Liver (tissue), 9 donors: ENCODE results near the gene BEST3. TPM values are rescaled to one million over a fixed set of nuclear protein-coding genes. Genes with fewer than 3 reads are reported as not detected.

Source experiments
- DNase-seq: peaks from one replicate; pipeline ENCODE4 v3.0.0-alpha.2; 2017; ENCODE audit warnings: low spot score
- H3K27ac ChIP-seq, 2 donors: one replicate each; pipeline ENCODE4 v1.7.0; 2013; ENCODE audit warnings: inconsistent platforms in 2 of 2, low read length in 2 of 2, control low read depth in 1 of 2, low read depth in 1 of 2, mild to moderate bottlenecking in 1 of 2
- H3K27me3 ChIP-seq, 4 donors: one replicate each; pipeline versions ENCODE4 v1.6.1 to v1.7.0; 2013; ENCODE audit warnings: low read length in 3 of 4, inconsistent platforms in 1 of 4, mild to moderate bottlenecking in 1 of 4, moderate library complexity in 1 of 4; ENCODE audit not compliant: control insufficient read depth in 4 of 4, insufficient read depth in 4 of 4
- H3K36me3 ChIP-seq, 4 donors: one replicate each; pipeline versions ENCODE4 v1.6.1 to v1.7.0; 2013; ENCODE audit warnings: low read length in 3 of 4, mild to moderate bottlenecking in 3 of 4, low read depth in 1 of 4, moderate library complexity in 1 of 4; ENCODE audit not compliant: control insufficient read depth in 4 of 4, insufficient read depth in 3 of 4
- H3K4me1 ChIP-seq, 4 donors: one replicate each; pipeline versions ENCODE4 v1.6.1 to v1.7.0; 2013; ENCODE audit warnings: low read length in 3 of 4, mild to moderate bottlenecking in 3 of 4, moderate library complexity in 1 of 4; ENCODE audit not compliant: control insufficient read depth in 4 of 4, insufficient read depth in 4 of 4
- H3K4me3 ChIP-seq, 3 donors: one replicate each; pipeline versions ENCODE4 v1.6.1 to v1.7.0; 2013; ENCODE audit warnings: low read length in 3 of 3, control low read depth in 1 of 3, low read depth in 1 of 3, mild to moderate bottlenecking in 1 of 3
- H3K9ac ChIP-seq, 2 donors: one replicate each; pipeline ENCODE4 v1.7.0; 2013; ENCODE audit warnings: low read length in 2 of 2, mild to moderate bottlenecking in 2 of 2, moderate library complexity in 2 of 2, control low read depth in 1 of 2, low read depth in 1 of 2
- H3K9me3 ChIP-seq, 4 donors: one replicate each; pipeline versions ENCODE4 v1.6.1 to v1.7.0; 2013; ENCODE audit warnings: low read length in 3 of 4; ENCODE audit not compliant: control insufficient read depth in 4 of 4
- CTCF ChIP-seq: fragments of 150-350 bp; IDR thresholded peaks from 2 replicates; pipeline ENCODE4 v1.5.1; 2017; ENCODE audit warnings: improper control_type of control experiment, low read depth, low read length; ENCODE audit not compliant: missing input control
- EGR1 ChIP-seq, 2 donors: IDR thresholded peaks; 2 replicates each; pipeline ENCODE4 v1.6.1; 2016 to 2018; ENCODE audit warnings: antibody characterized with exemption in 2 of 2, low read depth in 2 of 2
- FOXA1 ChIP-seq: IDR thresholded peaks from 2 replicates; pipeline ENCODE4 v1.6.1; 2016; ENCODE audit warnings: antibody characterized with exemption
- FOXA2 ChIP-seq: IDR thresholded peaks from 2 replicates; pipeline ENCODE4 v1.6.1; 2016; ENCODE audit warnings: antibody characterized with exemption
- GABPA ChIP-seq, 2 donors: IDR thresholded peaks in 1 of 2; conservative IDR thresholded peaks in 1 of 2; 2 replicates each; pipeline ENCODE4 v1.6.1; 2016; ENCODE audit warnings: antibody characterized with exemption in 2 of 2, mild to moderate bottlenecking in 1 of 2, moderate library complexity in 1 of 2
- HNF4A ChIP-seq, 2 donors: conservative IDR thresholded peaks; 2 replicates each; pipeline ENCODE4 v1.6.1; 2016; ENCODE audit warnings: antibody characterized with exemption in 2 of 2, mild to moderate bottlenecking in 2 of 2
- HNF4G ChIP-seq: IDR thresholded peaks from 2 replicates; pipeline ENCODE4 v1.6.1; 2016; ENCODE audit warnings: antibody characterized with exemption
- JUND ChIP-seq, 2 donors: IDR thresholded peaks; 2 replicates each; pipeline ENCODE4 v1.6.1; 2016; ENCODE audit warnings: antibody characterized with exemption in 2 of 2
- NR2F2 ChIP-seq: IDR thresholded peaks from 2 replicates; pipeline ENCODE4 v1.6.1; 2016; ENCODE audit warnings: antibody characterized with exemption
- RAD21 ChIP-seq, 2 donors: IDR thresholded peaks; 2 replicates each; pipeline ENCODE4 v1.6.1; 2016; ENCODE audit warnings: antibody characterized with exemption in 2 of 2, mild to moderate bottlenecking in 2 of 2
- REST ChIP-seq: IDR thresholded peaks from 2 replicates; pipeline ENCODE4 v1.6.1; 2016; ENCODE audit warnings: antibody characterized with exemption, mild to moderate bottlenecking
- RXRA ChIP-seq, 2 donors: IDR thresholded peaks; 2 replicates each; pipeline ENCODE4 v1.6.1; 2017 to 2018; ENCODE audit warnings: antibody characterized with exemption in 2 of 2, mild to moderate bottlenecking in 1 of 2
- SP1 ChIP-seq: IDR thresholded peaks from 2 replicates; pipeline ENCODE4 v1.6.1; 2018; ENCODE audit warnings: antibody characterized with exemption, mild to moderate bottlenecking
- TAF1 ChIP-seq: conservative IDR thresholded peaks from 2 replicates; pipeline ENCODE4 v1.6.1; 2016; ENCODE audit warnings: antibody characterized with exemption, mild to moderate bottlenecking
- YY1 ChIP-seq: IDR thresholded peaks from 2 replicates; pipeline ENCODE4 v1.6.1; 2016; ENCODE audit warnings: antibody characterized with exemption, mild to moderate bottlenecking
- ZBTB33 ChIP-seq: IDR thresholded peaks from 2 replicates; pipeline ENCODE4 v1.6.1; 2016; ENCODE audit warnings: antibody characterized with exemption
- WGBS: extraction: QIAGEN DNeasy Blood & Tissue Kit; methylation state at CpG from one replicate; pipeline ENCODE4 v1.1.7; 2013; 5-methylcytosine and 5-hydroxymethylcytosine counted together
- polyA plus RNA-seq, 2 donors: library from polyadenylated mRNA; stranded (reverse) in 1 of 2; unstranded in 1 of 2; fragments of 200-250 nt in 1 of 2; fragments of >200 nt in 1 of 2; fragmentation: Nextera tagmentation in 1 of 2; extraction: Ambion mirVana in 1 of 2; gene quantifications; one replicate each; pipeline versions ENCODE4 v1.2.1 to v1.2.3, GENCODE V29; 2013 to 2015
- total RNA-seq, 2 donors: library from RNA; depleted of rRNA; stranded (reverse); fragments of >200 nt; gene quantifications; one replicate each; pipeline ENCODE4 v1.2.3, GENCODE V29; 2014
- TF ChIP-seq, protein P1 (sequence below): IDR thresholded peaks from 2 replicates; pipeline ENCODE4 v1.6.1; 2016; ENCODE audit warnings: antibody characterized with exemption
- TF ChIP-seq, protein P2 (sequence below): IDR thresholded peaks from 2 replicates; pipeline ENCODE4 v1.6.1; 2016; ENCODE audit warnings: antibody characterized with exemption
- donor health status: healthy.
- donor health status: healthy.
- donor health status: healthy.
- donor health status: healthy.
- donor health status: healthy.

BEST3 gene
- total and polyA plus RNA-seq, 4 donors, result 0.89 TPM; not detected in 3

DNA sequence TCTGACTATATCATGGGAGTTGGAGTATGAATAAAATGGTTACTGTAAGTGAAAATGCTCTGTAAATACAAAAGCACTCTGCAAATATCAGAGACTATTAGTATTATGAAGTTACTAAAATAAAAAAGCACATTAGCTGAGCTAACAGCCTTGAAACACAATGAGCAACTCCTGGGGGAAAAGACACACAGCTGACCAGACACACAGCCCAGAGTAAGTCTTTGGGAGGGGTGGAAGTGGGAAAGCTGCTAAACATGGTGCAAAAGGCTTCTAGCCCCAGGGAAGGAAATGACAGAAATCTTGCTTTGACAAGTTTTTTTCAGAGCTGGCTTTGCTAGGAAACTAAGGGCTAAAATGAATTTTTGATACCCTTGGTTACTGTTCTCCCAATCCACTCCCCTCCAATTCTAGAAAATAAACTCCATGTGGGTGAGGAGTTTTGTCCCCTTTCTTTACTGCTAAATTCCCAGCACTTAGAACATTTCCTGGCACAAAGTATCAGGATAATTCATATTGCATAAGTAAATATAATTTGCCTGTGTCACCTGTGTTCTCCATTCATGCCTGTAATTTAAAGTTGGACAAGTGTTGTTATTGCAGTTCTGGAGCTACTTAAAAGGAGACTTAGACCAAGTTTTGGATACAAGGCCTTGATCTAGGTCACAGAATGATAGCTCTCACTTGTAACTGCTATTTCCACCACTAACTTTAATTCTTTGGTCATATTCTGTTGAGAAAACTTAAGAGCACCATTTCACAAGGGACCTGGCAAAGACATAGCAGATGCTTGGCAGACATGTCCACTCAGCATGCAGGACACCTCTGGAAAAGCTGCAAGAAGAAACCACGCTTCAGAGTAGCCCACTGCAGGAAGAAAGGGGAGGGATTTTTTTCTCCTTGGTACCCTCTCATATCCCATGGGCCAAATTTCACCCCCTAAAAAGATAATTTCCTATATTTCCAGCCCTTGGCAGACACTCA is 20.5 kb upstream of the BEST3 start:
- Histone ChIP-seq H3K9ac (no peak overlapping the region), H3K4me1 (no peaks in the 10 kb centered on the region), H3K36me3 (no peaks in the 10 kb centered on the region), H3K27me3 (no peaks in the 10 kb centered on the region), H3K9me3 (no peaks in the 10 kb centered on the region), H3K4me3 (no peak overlapping the region), H3K27ac (no peak overlapping the region)
- TF ChIP-seq, protein P1, sequence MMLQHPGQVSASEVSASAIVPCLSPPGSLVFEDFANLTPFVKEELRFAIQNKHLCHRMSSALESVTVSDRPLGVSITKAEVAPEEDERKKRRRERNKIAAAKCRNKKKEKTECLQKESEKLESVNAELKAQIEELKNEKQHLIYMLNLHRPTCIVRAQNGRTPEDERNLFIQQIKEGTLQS, result no peak
- TF ChIP-seq GABPA (IDR thresholded peaks at IDR 0.05 in 1 of 2, conservative IDR thresholded peaks at IDR 0.05 in 1 of 2) (no peak), RAD21 (IDR thresholded peaks at IDR 0.05) (no peak), NR2F2 (no peak), HNF4G (no peak), ZBTB33 (no peak), SP1 (no peak), YY1 (no peak), FOXA1 (no peak), FOXA2 (no peak), REST (no peak), TAF1 (no peak), RXRA (IDR thresholded peaks at IDR 0.05) (no peak), HNF4A (conservative IDR thresholded peaks at IDR 0.05) (no peak), JUND (IDR thresholded peaks at IDR 0.05) (no peak), EGR1 (IDR thresholded peaks at IDR 0.05; ENCODE audit: low read depth in 2 of 2) (no peak), CTCF (no peak)
- TF ChIP-seq, protein P2, sequence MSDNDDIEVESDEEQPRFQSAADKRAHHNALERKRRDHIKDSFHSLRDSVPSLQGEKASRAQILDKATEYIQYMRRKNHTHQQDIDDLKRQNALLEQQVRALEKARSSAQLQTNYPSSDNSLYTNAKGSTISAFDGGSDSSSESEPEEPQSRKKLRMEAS, result no peak
- WGBS, result 77% methylated on average over 1 of the region's 1 CpG
- no peak for DNase-seq
